GM23338 (cell line): Measurements from ENCODE around the gene DCAF5. TPM values are rescaled to one million over a fixed set of nuclear protein-coding genes. Genes with fewer than 3 reads are reported as not detected.
A peak's percentile ranks its signal among the peaks of the same experiment; 100 is the strongest.

ENCODE experiments used
- ATAC-seq: fragments of 200-7000 bp; cut with Tn5 transposase; 3 replicates; pipeline ENCODE4 v1.9.1; 2020
- DNase-seq: peaks from one replicate; pipeline ENCODE4 v3.0.0-alpha.2; 2015; ENCODE audit warnings: low spot score
- H2AFZ ChIP-seq: fragments of 200-600 bp; sonication (generic); 2 replicates; pipeline ENCODE4 v1.8.0; 2016; ENCODE audit warnings: antibody characterized with exemption, mild to moderate bottlenecking, moderate library complexity
- H3F3A ChIP-seq: fragments of 200-600 bp; sonication (generic); replicated peaks from 2 replicates; pipeline ENCODE4 v1.8.0; 2017; ENCODE audit warnings: antibody characterized with exemption, mixed run types, low read depth
- H3K27ac ChIP-seq: fragments of 200-600 bp; sonication (generic); 2 replicates; pipeline ENCODE4 v1.6.1; 2016; ENCODE audit warnings: low read depth
- H3K27me3 ChIP-seq: fragments of 200-600 bp; sonication (generic); 2 replicates; pipeline ENCODE4 v1.8.0; 2016; ENCODE audit warnings: mild to moderate bottlenecking, mixed run types, moderate library complexity; ENCODE audit not compliant: insufficient read depth
- H3K36me3 ChIP-seq: fragments of 200-600 bp; sonication (generic); 2 replicates; pipeline ENCODE4 v1.8.0; 2016; ENCODE audit warnings: mild to moderate bottlenecking; ENCODE audit not compliant: insufficient read depth
- H3K4me1 ChIP-seq: fragments of 200-600 bp; sonication (generic); 2 replicates; pipeline ENCODE4 v1.8.0; 2016; ENCODE audit warnings: mild to moderate bottlenecking, moderate library complexity; ENCODE audit not compliant: insufficient read depth
- H3K4me2 ChIP-seq: fragments of 200-600 bp; sonication (generic); 2 replicates; pipeline ENCODE4 v1.7.1; 2017; ENCODE audit warnings: mixed run types
- H3K4me3 ChIP-seq: fragments of 200-600 bp; sonication (generic); 2 replicates; pipeline ENCODE4 v1.6.1; 2016; ENCODE audit warnings: mixed run types
- H3K79me2 ChIP-seq: fragments of 200-600 bp; sonication (generic); replicated peaks from 2 replicates; pipeline ENCODE4 v1.8.0; 2017; ENCODE audit warnings: mild to moderate bottlenecking; ENCODE audit not compliant: insufficient read depth
- H3K9me2 ChIP-seq: fragments of 200-600 bp; sonication (generic); 2 replicates; pipeline ENCODE4 v1.8.0; 2017; ENCODE audit not compliant: insufficient read depth
- H4K20me1 ChIP-seq: fragments of 200-600 bp; sonication (generic); replicated peaks from 2 replicates; pipeline ENCODE4 v1.8.0; 2017; ENCODE audit warnings: mild to moderate bottlenecking; ENCODE audit not compliant: insufficient read depth
- H3K27ac Mint-ChIP-seq: 2 replicates; pipeline ENCODE4 v1.8.0; 2020; ENCODE audit warnings: inconsistent platforms, mild to moderate bottlenecking, moderate library complexity, mixed read lengths
- H3K27me3 Mint-ChIP-seq: 3 replicates; pipeline ENCODE4 v1.8.0; 2022; ENCODE audit warnings: low read depth, mild to moderate bottlenecking, moderate library complexity, mixed read lengths, inconsistent platforms; ENCODE audit not compliant: insufficient read depth, poor library complexity
- H3K36me3 Mint-ChIP-seq: 3 replicates; pipeline ENCODE4 v1.8.0; 2021; ENCODE audit warnings: low read depth, mild to moderate bottlenecking, inconsistent platforms, moderate library complexity, mixed read lengths
- H3K4me1 Mint-ChIP-seq: 3 replicates; pipeline ENCODE4 v1.8.0; 2020; ENCODE audit warnings: mild to moderate bottlenecking, inconsistent platforms, mixed read lengths
- H3K4me3 Mint-ChIP-seq: 3 replicates; pipeline ENCODE4 v1.8.0; 2021; ENCODE audit warnings: moderate library complexity, mild to moderate bottlenecking, inconsistent platforms, mixed read lengths
- H3K9me3 Mint-ChIP-seq: 3 replicates; pipeline ENCODE4 v1.8.0; 2020; ENCODE audit warnings: moderate library complexity, mild to moderate bottlenecking, inconsistent platforms, mixed read lengths
- CREB1 ChIP-seq: fragments of 250-450 bp; sonication (Bioruptor Pico); IDR thresholded peaks from 2 replicates; pipeline ENCODE4 v1.5.0; 2020; ENCODE audit warnings: low read depth, mild to moderate bottlenecking, moderate library complexity
- CTCF ChIP-seq, 2 experiments: fragments of 200-600 bp in 1 of 2; sonication (generic) in 1 of 2; conservative IDR thresholded peaks; 2 replicates each; pipeline versions ENCODE4 v1.5.1 to v1.6.1; 2016 to 2017; ENCODE audit warnings: antibody characterized with exemption in 2 of 2, low read depth in 2 of 2, mild to moderate bottlenecking in 2 of 2, moderate library complexity in 1 of 2
- ETS1 ChIP-seq: IDR thresholded peaks from 2 replicates; pipeline ENCODE4 v1.6.1; 2016; ENCODE audit warnings: antibody characterized with exemption
- POLR2AphosphoS5 ChIP-seq: IDR thresholded peaks from 2 replicates; pipeline ENCODE4 v1.6.1; 2016; ENCODE audit warnings: antibody characterized with exemption, low read depth
- STAT1 ChIP-seq: IDR thresholded peaks from one replicate; pipeline ENCODE4 v1.6.1; 2016; ENCODE audit warnings: antibody characterized with exemption; ENCODE audit not compliant: unreplicated experiment
- ZNF114 ChIP-seq: fragments of 250-450 bp; sonication (Bioruptor Pico); IDR thresholded peaks from 2 replicates; pipeline ENCODE4 v1.5.0; 2020; ENCODE audit warnings: mild to moderate bottlenecking, moderate library complexity
- ZNF462 ChIP-seq: fragments of 250-450 bp; sonication (Bioruptor Pico); IDR thresholded peaks from 2 replicates; pipeline ENCODE4 v1.5.0; 2020; ENCODE audit warnings: mild to moderate bottlenecking, moderate library complexity
- polyA plus RNA-seq: library from polyadenylated mRNA; unstranded; fragments of >200 nt; fragmentation: Nextera tagmentation; extraction: Ambion mirVana; gene quantifications from 2 replicates; pipeline ENCODE4 v1.2.1, GENCODE V29; 2016
- total RNA-seq: library from RNA; depleted of rRNA; stranded (reverse); fragments of >200 nt; shearing (Covaris generic); gene quantifications from 2 replicates; pipeline ENCODE4 v1.2.3, GENCODE V29; 2014

The DCAF5 gene
- total and polyA plus RNA-seq, 2 experiments from 2014 or later, result 14.0 to 15.2 TPM

- TF ChIP-seq ZNF462 (0 out of 2 replicates have a peak, but pooled peaks have one; percentile 64), STAT1 (no peak), CREB1 (CRISPR knock-in tag) (no peak)
Observed at GRCh38 chr14:69034612-69035262, 118.2 kb downstream of the DCAF5 start (continued).

- Mint-ChIP-seq H3K4me3 (no peak overlapping the region), H3K9me3 (no peaks in the 10 kb centered on the region; the same call in 2 of the 3 replicates)
- no peak for TF ChIP-seq ZNF114
- no peak for TF ChIP-seq CREB1 (CRISPR knock-in tag)
- TF ChIP-seq ETS1, result no peak
- no peak for TF ChIP-seq POLR2AphosphoS5
- TF ChIP-seq CTCF (conservative IDR thresholded peaks at IDR 0.05; ENCODE audit: low read depth in 2 of 2), result no peak
Observed at GRCh38 chr14:69027242-69027913, 125.5 kb downstream of the DCAF5 start.

More at GRCh38 chr14:69027242-69027913, 125.5 kb downstream of the DCAF5 start:
- H3K36me3 Mint-ChIP-seq, result no peaks in the 10 kb centered on the region
- H3F3A ChIP-seq, result no peaks in the 10 kb centered on the region
- no peak overlapping the region; the same call in 1 of the 2 replicates for H2AFZ ChIP-seq
- no peak overlapping the region for H3K4me2 ChIP-seq
- H3K27ac Mint-ChIP-seq, result no peak overlapping the region
- H3K27me3 ChIP-seq, result no peaks in the 10 kb centered on the region
- H4K20me1 ChIP-seq, result no peaks in the 10 kb centered on the region
- H3K4me1 Mint-ChIP-seq, result no peaks in the 10 kb centered on the region; the same call in 2 of the 3 replicates
- no peaks in the 10 kb centered on the region for H3K9me2 ChIP-seq
- H3K27ac ChIP-seq, result no peak overlapping the region
- H3K36me3 ChIP-seq, result no peaks in the 10 kb centered on the region
- no peaks in the 10 kb centered on the region for H3K4me1 ChIP-seq
- ATAC-seq (peak; percentile 56), DNase-seq (no peak)
- no peaks in the 10 kb centered on the region for H3K27me3 Mint-ChIP-seq
- no peak overlapping the region for H3K4me3 ChIP-seq
- H3K79me2 ChIP-seq, result no peaks in the 10 kb centered on the region
